Ishikawa (cell line): ENCODE data around the gene SLC7A7.

Source experiments
- CEBPB ChIP-seq: IDR thresholded peaks from 2 replicates; pipeline ENCODE4 v1.6.1; 2012
- CREB1 ChIP-seq: IDR thresholded peaks from 2 replicates; pipeline ENCODE4 v1.6.1; 2012; ENCODE audit warnings: low read depth
- EGR1 ChIP-seq: IDR thresholded peaks from 2 replicates; pipeline ENCODE4 v1.6.1; 2012
- EP300 ChIP-seq: IDR thresholded peaks from 2 replicates; pipeline ENCODE4 v1.6.1; 2012; ENCODE audit warnings: borderline replicate concordance
- FOXM1 ChIP-seq: IDR thresholded peaks from 2 replicates; pipeline ENCODE4 v1.6.1; 2012; ENCODE audit warnings: low read depth, borderline replicate concordance
- MAX ChIP-seq: IDR thresholded peaks from 2 replicates; pipeline ENCODE4 v1.6.1; 2012
- NFIC ChIP-seq: IDR thresholded peaks from 2 replicates; pipeline ENCODE4 v1.6.1; 2012
- RAD21 ChIP-seq: IDR thresholded peaks from 2 replicates; pipeline ENCODE4 v1.6.1; 2012; ENCODE audit warnings: low read depth
- TAF1 ChIP-seq: IDR thresholded peaks from 2 replicates; pipeline ENCODE4 v1.6.1; 2012; ENCODE audit warnings: low read depth, mild to moderate bottlenecking
- TCF12 ChIP-seq: IDR thresholded peaks from 2 replicates; pipeline ENCODE4 v1.6.1; 2012; ENCODE audit warnings: low read depth
- TEAD4 ChIP-seq: IDR thresholded peaks from 2 replicates; pipeline ENCODE4 v1.6.1; 2012
- USF1 ChIP-seq: IDR thresholded peaks from 2 replicates; pipeline ENCODE4 v1.6.1; 2012
- YY1 ChIP-seq: IDR thresholded peaks from 2 replicates; pipeline ENCODE4 v1.6.1; 2012; ENCODE audit warnings: low read depth
- ZBTB7A ChIP-seq: IDR thresholded peaks from 2 replicates; pipeline ENCODE4 v1.6.1; 2012; ENCODE audit warnings: low read depth
- TF ChIP-seq, protein P1 (sequence below): IDR thresholded peaks from 2 replicates; pipeline ENCODE4 v1.6.1; 2012; ENCODE audit warnings: low read depth, mild to moderate bottlenecking

The SLC7A7 gene

DNA sequence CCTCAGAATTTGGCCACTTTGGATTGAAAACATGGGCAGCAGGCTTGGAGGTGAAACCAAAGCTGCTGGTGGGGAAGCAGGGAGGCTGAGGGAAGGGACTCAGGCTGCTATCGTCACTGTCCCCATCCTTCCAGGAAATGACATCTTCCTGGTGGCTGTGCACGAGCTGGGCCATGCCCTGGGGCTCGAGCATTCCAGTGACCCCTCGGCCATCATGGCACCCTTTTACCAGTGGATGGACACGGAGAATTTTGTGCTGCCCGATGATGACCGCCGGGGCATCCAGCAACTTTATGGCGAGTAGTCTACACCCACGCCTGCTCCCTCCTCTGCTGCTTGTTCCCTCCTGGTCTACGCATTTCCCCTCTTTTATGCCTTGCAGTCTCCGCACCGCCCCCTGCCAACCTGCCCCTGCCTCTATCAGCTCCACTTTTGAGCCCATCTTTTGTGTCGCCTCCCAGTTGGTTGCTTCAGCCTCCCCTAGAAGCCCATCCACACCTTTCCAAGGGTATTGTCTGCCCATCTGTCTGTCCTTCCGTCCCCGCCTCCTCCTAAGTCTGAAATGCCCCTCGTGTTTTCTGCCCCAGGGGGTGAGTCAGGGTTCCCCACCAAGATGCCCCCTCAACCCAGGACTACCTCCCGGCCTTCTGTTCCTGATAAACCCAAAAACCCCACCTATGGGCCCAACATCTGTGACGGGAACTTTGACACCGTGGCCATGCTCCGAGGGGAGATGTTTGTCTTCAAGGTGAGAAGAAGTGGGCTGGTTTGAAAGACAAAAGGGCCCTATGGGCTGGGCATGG, 28.1 kb upstream of the SLC7A7 start:
- TF ChIP-seq FOXM1 (no peak), CEBPB (no peak), EGR1 (no peak), EP300 (no peak), TCF12 (no peak), NFIC (no peak), RAD21 (no peak), CREB1 (no peak), TEAD4 (no peak), USF1 (no peak), YY1 (no peak), TAF1 (no peak), MAX (no peak), ZBTB7A (no peak)
- TF ChIP-seq, protein P1, sequence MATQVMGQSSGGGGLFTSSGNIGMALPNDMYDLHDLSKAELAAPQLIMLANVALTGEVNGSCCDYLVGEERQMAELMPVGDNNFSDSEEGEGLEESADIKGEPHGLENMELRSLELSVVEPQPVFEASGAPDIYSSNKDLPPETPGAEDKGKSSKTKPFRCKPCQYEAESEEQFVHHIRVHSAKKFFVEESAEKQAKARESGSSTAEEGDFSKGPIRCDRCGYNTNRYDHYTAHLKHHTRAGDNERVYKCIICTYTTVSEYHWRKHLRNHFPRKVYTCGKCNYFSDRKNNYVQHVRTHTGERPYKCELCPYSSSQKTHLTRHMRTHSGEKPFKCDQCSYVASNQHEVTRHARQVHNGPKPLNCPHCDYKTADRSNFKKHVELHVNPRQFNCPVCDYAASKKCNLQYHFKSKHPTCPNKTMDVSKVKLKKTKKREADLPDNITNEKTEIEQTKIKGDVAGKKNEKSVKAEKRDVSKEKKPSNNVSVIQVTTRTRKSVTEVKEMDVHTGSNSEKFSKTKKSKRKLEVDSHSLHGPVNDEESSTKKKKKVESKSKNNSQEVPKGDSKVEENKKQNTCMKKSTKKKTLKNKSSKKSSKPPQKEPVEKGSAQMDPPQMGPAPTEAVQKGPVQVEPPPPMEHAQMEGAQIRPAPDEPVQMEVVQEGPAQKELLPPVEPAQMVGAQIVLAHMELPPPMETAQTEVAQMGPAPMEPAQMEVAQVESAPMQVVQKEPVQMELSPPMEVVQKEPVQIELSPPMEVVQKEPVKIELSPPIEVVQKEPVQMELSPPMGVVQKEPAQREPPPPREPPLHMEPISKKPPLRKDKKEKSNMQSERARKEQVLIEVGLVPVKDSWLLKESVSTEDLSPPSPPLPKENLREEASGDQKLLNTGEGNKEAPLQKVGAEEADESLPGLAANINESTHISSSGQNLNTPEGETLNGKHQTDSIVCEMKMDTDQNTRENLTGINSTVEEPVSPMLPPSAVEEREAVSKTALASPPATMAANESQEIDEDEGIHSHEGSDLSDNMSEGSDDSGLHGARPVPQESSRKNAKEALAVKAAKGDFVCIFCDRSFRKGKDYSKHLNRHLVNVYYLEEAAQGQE: no peak

DNA sequence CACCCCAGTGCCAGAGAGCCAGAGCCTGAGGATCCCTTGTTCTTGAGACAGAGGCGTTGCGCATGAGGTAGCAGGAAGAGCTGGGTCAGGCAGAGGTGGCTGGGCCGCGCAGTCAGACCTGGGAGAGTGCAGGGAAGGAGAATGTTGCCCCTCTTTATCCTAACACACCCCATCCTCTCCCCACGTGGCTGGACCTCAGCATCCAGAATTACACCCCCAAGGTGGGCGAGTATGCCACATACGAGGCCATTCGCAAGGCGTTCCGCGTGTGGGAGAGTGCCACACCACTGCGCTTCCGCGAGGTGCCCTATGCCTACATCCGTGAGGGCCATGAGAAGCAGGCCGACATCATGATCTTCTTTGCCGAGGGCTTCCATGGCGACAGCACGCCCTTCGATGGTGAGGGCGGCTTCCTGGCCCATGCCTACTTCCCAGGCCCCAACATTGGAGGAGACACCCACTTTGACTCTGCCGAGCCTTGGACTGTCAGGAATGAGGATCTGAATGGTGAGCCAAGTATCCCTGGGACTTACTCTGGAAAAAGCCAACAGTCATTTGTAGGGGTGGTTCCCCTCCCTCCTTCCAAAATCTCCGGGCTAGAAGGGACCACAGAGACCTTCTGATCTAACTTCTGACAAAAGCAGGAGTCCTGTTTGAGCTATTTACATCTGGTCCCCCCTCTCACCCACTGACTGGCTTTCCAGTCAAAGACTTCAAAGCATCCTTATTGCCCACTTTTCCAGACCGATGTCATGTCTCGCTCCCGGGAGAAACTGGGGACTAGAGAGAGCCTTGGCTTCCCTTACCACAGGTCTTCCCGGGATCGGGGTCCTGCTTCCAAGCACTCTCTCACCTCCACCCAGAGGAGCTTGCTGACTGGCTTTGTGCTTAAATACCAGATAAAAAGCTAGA, 27.2 kb upstream of the SLC7A7 start:
- TF ChIP-seq USF1 (no peak), YY1 (no peak), RAD21 (no peak), MAX (no peak)

GRCh38 chr14:22841769-22842168, 26.5 kb upstream of the SLC7A7 start:
- TF ChIP-seq EP300 (no peak), EGR1 (no peak), YY1 (no peak), RAD21 (no peak), TAF1 (no peak), TCF12 (no peak), NFIC (no peak), CREB1 (no peak), FOXM1 (no peak), CEBPB (no peak), ZBTB7A (no peak)
- TF ChIP-seq, protein P1: no peak

DNA sequence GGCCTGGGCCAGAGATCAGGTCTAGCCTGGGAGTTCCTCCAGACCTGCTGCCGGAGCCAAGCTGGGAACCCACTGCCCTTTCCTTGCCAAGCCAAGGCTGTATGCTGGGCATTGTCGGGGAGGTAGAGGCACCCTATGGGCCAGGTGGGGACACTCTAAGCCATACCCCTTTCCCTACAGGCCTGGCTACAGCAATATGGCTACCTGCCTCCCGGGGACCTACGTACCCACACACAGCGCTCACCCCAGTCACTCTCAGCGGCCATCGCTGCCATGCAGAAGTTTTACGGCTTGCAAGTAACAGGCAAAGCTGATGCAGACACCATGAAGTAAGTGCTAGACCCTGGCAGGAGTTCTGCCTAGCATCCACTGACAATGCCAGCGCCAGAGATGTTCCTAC, 26.1 kb upstream of the SLC7A7 start:
- TF ChIP-seq USF1 (no peak), NFIC (no peak), FOXM1 (no peak), RAD21 (no peak), CEBPB (no peak), CREB1 (no peak), TAF1 (no peak), EP300 (no peak), MAX (no peak), TEAD4 (no peak)
- TF ChIP-seq, protein P1: no peak
